NCI-H345 (cell line): Measurements from ENCODE around the gene SERPINA4.

Experiments used
- DNase-seq: peaks from one replicate; lab custom pipeline; 2025; lab: John Stamatoyannopoulos, UW

The SERPINA4 gene

GRCh38 chr14:94560751-94561655 lies at the start of gene SERPINA4:
Gene SERPINA4 (plus strand): TSS chr14:94561442. CDS start chr14:94563483, 2,041 bp downstream.
- DNase-seq, result no peak

GRCh38 chr14:94514351-94514750 lies 46.9 kb upstream of the SERPINA4 start:
- DNase-seq, result no peak

GRCh38 chr14:94515426-94515825 lies 45.8 kb upstream of the SERPINA4 start:
- DNase-seq, result no peak

GRCh38 chr14:94515856-94516255 lies 45.4 kb upstream of the SERPINA4 start:
- DNase-seq, result no peak

GRCh38 chr14:94517248-94517640 lies 44.0 kb upstream of the SERPINA4 start:
- DNase-seq, result no peak

GRCh38 chr14:94517641-94518257 lies 43.5 kb upstream of the SERPINA4 start:
- no peak for DNase-seq

GRCh38 chr14:94521375-94522114 lies 39.7 kb upstream of the SERPINA4 start:
- no peak for DNase-seq

- no peak for DNase-seq
Measured at GRCh38 chr14:94522115-94522724, 39.0 kb upstream of the SERPINA4 start.

GRCh38 chr14:94523265-94523664 lies 38.0 kb upstream of the SERPINA4 start:
- DNase-seq, result no peak

- DNase-seq, result no peak
Measured at GRCh38 chr14:94524093-94524492, 37.1 kb upstream of the SERPINA4 start.

- no peak for DNase-seq
Measured at GRCh38 chr14:94531187-94531586, 30.1 kb upstream of the SERPINA4 start.

GRCh38 chr14:94532447-94532846 lies 28.8 kb upstream of the SERPINA4 start:
- DNase-seq, result no peak

GRCh38 chr14:94535506-94535905 lies 25.7 kb upstream of the SERPINA4 start:
- DNase-seq, result no peak

GRCh38 chr14:94536836-94537235 lies 24.4 kb upstream of the SERPINA4 start:
- DNase-seq, result no peak

GRCh38 chr14:94538070-94538740 lies 23.0 kb upstream of the SERPINA4 start:
- DNase-seq, result no peak

GRCh38 chr14:94539181-94539580 lies 22.1 kb upstream of the SERPINA4 start:
- no peak for DNase-seq

- DNase-seq, result no peak
Measured at GRCh38 chr14:94540031-94540794, 21.0 kb upstream of the SERPINA4 start.

GRCh38 chr14:94541234-94541975 lies 19.8 kb upstream of the SERPINA4 start:
- no peak for DNase-seq

- DNase-seq, result no peak
Measured at GRCh38 chr14:94542111-94542810, 19.0 kb upstream of the SERPINA4 start.
